Measurements from ENCODE around the gene MED12L. TPM values are rescaled to one million over a fixed set of nuclear protein-coding genes. Genes with fewer than 3 reads are reported as not detected.
A peak's percentile ranks its signal among the peaks of the same experiment; 100 is the strongest.
"Not testable (repeated sequence)": the region's sequence is repeated elsewhere in the genome, so short reads cannot be mapped to it uniquely, and the experiment has no call there.

MED12L gene
- total RNA-seq, 1 donor: 4.0 TPM

- Histone ChIP-seq H3K27me3 (ENCODE audit: insufficient read depth, low read length) (no peaks in the 10 kb centered on the region), H3K4me3 (ENCODE audit: low read length) (no peak overlapping the region), H3K4me1 (ENCODE audit: insufficient read depth, low read length) (no peaks in the 10 kb centered on the region), H3K9me3 (ENCODE audit: low read depth, low read length) (no peaks in the 10 kb centered on the region)
These were observed 151.3 kb downstream of the MED12L start for GRCh38 chr3:151236736-151237135.

- H3K9me3 ChIP-seq (ENCODE audit: low read depth, low read length); H3K4me3 ChIP-seq (ENCODE audit: low read length); H3K4me1 ChIP-seq (ENCODE audit: insufficient read depth, low read length); H3K27me3 ChIP-seq (ENCODE audit: insufficient read depth, low read length): not testable (repeated sequence)
These were observed 156.5 kb downstream of the MED12L start for GRCh38 chr3:151242006-151242405.

- Histone ChIP-seq H3K4me3 (ENCODE audit: low read length) (no peak overlapping the region), H3K27me3 (ENCODE audit: insufficient read depth, low read length) (no peaks in the 10 kb centered on the region), H3K9me3 (ENCODE audit: low read depth, low read length) (no peaks in the 10 kb centered on the region), H3K4me1 (ENCODE audit: insufficient read depth, low read length) (no peaks in the 10 kb centered on the region)
These were observed 163.4 kb downstream of the MED12L start for GRCh38 chr3:151248772-151249337.

GRCh38 chr3:151256749-151257148 lies 171.3 kb downstream of the MED12L start:
- no peak overlapping the region for H3K4me3 ChIP-seq (ENCODE audit: low read length)
- H3K4me1 ChIP-seq (ENCODE audit: insufficient read depth, low read length): no peaks in the 10 kb centered on the region
- H3K27me3 ChIP-seq (ENCODE audit: insufficient read depth, low read length): no peaks in the 10 kb centered on the region
- no peaks in the 10 kb centered on the region for H3K9me3 ChIP-seq (ENCODE audit: low read depth, low read length)

GRCh38 chr3:151259664-151260063 lies 174.2 kb downstream of the MED12L start:
- Histone ChIP-seq H3K4me1 (ENCODE audit: insufficient read depth, low read length) (peaks cover 6% of the 10 kb centered on the region), H3K27me3 (ENCODE audit: insufficient read depth, low read length) (no peaks in the 10 kb centered on the region), H3K9me3 (ENCODE audit: low read depth, low read length) (no peaks in the 10 kb centered on the region), H3K4me3 (ENCODE audit: low read length) (no peak overlapping the region)

DNA sequence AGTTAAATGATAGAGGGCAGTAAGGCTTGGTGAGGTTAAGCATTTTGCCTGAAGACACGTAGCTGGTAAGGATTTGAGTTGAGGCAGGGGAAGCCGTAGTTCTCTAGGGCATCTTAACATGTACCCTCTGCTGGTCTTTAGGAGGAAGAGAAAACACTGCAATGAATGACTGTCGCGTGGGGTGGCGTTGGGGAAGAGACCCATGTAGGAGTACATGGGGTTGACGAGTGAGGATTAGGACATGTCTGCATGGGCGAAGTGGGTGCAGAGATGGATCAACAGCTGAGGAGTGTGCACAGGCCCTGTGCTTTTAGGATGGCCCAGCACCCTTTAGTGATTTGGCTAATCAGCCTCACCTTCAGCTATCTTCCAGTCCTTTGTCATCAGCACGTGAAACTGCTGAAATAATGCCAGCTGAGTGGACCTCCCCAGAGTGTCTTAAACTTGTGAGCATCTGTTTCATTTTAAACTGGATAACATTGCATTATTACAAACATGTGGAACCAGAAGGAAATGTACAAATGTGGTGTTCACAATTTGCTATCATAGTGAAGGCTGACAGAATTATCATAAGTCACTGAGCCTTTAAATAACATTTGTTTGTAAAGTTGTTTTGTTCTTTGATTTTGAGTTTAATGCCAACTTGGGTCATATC lies 177.5 kb downstream of the MED12L start:
- no peak overlapping the region for H3K4me3 ChIP-seq (ENCODE audit: low read length)
- H3K9me3 ChIP-seq (ENCODE audit: low read depth, low read length): no peaks in the 10 kb centered on the region
- no peaks in the 10 kb centered on the region for H3K27me3 ChIP-seq (ENCODE audit: insufficient read depth, low read length)
- H3K4me1 ChIP-seq (ENCODE audit: insufficient read depth, low read length): peaks cover 27% of the 10 kb centered on the region

DNA sequence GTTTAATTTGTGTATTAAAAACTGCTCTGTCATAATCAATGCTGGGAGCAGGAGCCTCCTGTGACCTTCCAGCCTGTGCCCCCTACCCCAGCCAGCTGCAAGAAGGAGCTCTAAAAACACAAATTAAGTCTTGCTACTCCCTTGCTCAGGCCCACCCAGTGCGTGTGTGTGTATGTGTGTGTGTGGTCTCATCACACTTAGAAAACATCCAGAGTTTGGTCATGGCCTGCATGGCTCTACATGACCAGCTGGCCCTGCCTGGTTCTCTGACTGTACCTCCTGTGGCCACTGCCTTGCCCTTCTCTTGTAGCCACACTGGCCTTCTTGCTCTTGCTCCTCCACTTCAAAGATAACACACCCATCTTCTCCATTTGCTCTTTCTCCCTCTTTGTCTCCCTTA lies 179.1 kb downstream of the MED12L start:
- Histone ChIP-seq H3K4me1 (ENCODE audit: insufficient read depth, low read length) (peaks cover 31% of the 10 kb centered on the region), H3K9me3 (ENCODE audit: low read depth, low read length) (no peaks in the 10 kb centered on the region), H3K4me3 (ENCODE audit: low read length) (no peak overlapping the region), H3K27me3 (ENCODE audit: insufficient read depth, low read length) (no peaks in the 10 kb centered on the region)

GRCh38 chr3:151265166-151265565 lies 179.7 kb downstream of the MED12L start:
- peaks cover 31% of the 10 kb centered on the region for H3K4me1 ChIP-seq (ENCODE audit: insufficient read depth, low read length)
- H3K4me3 ChIP-seq (ENCODE audit: low read length): no peak overlapping the region
- no peaks in the 10 kb centered on the region for H3K27me3 ChIP-seq (ENCODE audit: insufficient read depth, low read length)
- no peaks in the 10 kb centered on the region for H3K9me3 ChIP-seq (ENCODE audit: low read depth, low read length)

- Histone ChIP-seq H3K27me3 (ENCODE audit: insufficient read depth, low read length) (no peaks in the 10 kb centered on the region), H3K9me3 (ENCODE audit: low read depth, low read length) (no peaks in the 10 kb centered on the region), H3K4me3 (ENCODE audit: low read length) (no peak overlapping the region), H3K4me1 (ENCODE audit: insufficient read depth, low read length) (peaks cover 31% of the 10 kb centered on the region)
These were observed 180.4 kb downstream of the MED12L start for GRCh38 chr3:151265866-151266265.

- Histone ChIP-seq H3K9me3 (ENCODE audit: low read depth, low read length) (no peaks in the 10 kb centered on the region), H3K4me3 (ENCODE audit: low read length) (no peak overlapping the region), H3K4me1 (ENCODE audit: insufficient read depth, low read length) (peaks cover 31% of the 10 kb centered on the region)
These were observed 181.6 kb downstream of the MED12L start for GRCh38 chr3:151267066-151267465.

DNA sequence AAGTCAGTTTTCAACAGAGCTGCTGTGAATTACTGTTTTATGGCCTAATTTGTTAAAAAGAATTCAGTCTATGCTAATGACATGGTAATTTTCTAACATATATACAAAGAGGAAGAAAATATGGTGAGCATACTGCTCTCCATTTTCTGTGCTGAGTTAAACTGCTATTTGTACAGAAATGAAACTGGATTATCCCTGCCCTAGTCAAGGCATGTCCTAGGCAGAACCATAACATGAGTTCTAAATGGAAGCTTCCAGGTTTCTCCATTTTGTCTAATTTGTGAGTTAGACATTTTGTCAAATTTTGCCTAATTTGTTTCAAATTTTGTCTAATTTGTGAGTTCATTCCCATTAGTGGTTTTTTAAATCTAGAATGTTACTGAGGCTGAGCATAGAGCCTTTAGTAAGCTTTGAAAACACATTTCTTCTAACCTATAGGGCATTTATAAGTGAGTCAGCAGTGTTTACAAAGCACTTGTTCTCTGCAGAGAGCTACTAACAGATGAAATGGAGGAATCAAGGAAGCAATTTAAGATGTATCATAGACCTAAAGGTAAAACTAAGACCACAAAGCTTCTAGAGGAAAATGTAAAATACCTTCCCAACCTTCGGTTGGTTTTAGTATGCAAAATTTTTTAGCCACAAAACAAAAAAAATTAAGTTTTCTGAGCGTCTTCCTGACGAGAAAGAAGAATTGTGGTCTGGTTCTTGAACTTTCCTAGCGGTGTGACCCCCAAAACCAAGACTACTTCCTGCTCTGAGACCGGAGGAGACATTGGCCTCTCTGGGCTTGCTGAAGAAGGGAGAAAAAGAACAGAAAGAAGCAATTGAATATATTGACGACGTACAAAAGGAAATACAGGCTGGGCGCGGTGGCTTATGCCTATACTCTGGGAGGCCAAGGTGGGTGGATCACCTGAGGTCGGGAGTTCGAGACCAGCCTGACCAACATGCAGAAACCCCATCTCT lies 183.1 kb downstream of the MED12L start:
- Histone ChIP-seq H3K9me3 (ENCODE audit: low read depth, low read length) (no peaks in the 10 kb centered on the region), H3K4me3 (ENCODE audit: low read length) (no peak overlapping the region), H3K4me1 (ENCODE audit: insufficient read depth, low read length) (peaks cover 28% of the 10 kb centered on the region), H3K27me3 (ENCODE audit: insufficient read depth, low read length) (no peaks in the 10 kb centered on the region)

More at GRCh38 chr3:151267066-151267465, 181.6 kb downstream of the MED12L start:
- no peaks in the 10 kb centered on the region for H3K27me3 ChIP-seq (ENCODE audit: insufficient read depth, low read length)

- H3K4me1 ChIP-seq (ENCODE audit: insufficient read depth, low read length): peaks cover 30% of the 10 kb centered on the region
- no peaks in the 10 kb centered on the region for H3K9me3 ChIP-seq (ENCODE audit: low read depth, low read length)
- no peaks in the 10 kb centered on the region for H3K27me3 ChIP-seq (ENCODE audit: insufficient read depth, low read length)
- H3K4me3 ChIP-seq (ENCODE audit: low read length): no peak overlapping the region
These were observed 184.2 kb downstream of the MED12L start for GRCh38 chr3:151269631-151270030.

DNA sequence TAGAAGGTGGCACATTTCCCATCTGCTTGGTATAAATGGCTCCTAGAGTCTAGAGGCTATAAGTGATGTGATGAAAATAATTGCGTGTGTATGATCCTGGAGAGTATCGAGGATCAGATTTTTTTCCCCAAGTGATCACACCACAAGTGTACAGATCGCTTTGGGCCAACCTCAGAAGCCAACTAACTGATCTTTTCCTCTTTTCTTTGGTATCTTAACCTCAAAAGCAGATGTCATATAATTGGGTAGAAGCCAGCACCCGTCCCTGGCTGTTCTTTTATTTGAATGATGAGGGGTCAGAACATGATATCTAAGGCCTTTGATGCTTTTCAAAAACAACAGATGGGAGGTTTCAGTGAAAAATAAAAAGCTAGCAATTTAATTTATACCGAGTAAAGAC lies 189.6 kb downstream of the MED12L start:
- Histone ChIP-seq H3K9me3 (ENCODE audit: low read depth, low read length) (no peaks in the 10 kb centered on the region), H3K27me3 (ENCODE audit: insufficient read depth, low read length) (no peaks in the 10 kb centered on the region), H3K4me3 (ENCODE audit: low read length) (no peak overlapping the region), H3K4me1 (ENCODE audit: insufficient read depth, low read length) (peaks cover 49% of the 10 kb centered on the region)

GRCh38 chr3:151276038-151276686 lies 190.7 kb downstream of the MED12L start:
- no peak overlapping the region for H3K4me3 ChIP-seq (ENCODE audit: low read length)
- no peaks in the 10 kb centered on the region for H3K9me3 ChIP-seq (ENCODE audit: low read depth, low read length)
- H3K27me3 ChIP-seq (ENCODE audit: insufficient read depth, low read length): no peaks in the 10 kb centered on the region
- peaks cover 55% of the 10 kb centered on the region for H3K4me1 ChIP-seq (ENCODE audit: insufficient read depth, low read length)

DNA sequence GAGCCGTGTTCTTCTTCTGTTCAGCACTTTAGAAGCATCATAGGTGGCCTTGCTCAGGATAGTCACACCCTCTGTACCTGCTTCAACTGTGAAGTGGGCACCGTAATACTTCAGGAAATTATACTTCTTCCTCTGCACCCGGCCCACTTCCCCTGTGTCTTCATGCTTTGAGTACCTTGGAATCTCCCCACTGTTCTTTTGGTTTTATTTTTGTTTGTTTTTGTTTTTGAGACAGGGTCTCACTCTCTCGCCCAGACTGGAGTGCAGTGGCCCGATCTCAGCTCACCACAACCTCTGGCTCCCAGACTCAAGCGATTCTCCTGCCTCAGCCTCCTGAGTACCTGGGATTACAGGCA lies 191.2 kb downstream of the MED12L start:
- peaks cover 55% of the 10 kb centered on the region for H3K4me1 ChIP-seq (ENCODE audit: insufficient read depth, low read length)
- no peaks in the 10 kb centered on the region for H3K27me3 ChIP-seq (ENCODE audit: insufficient read depth, low read length)
- no peaks in the 10 kb centered on the region for H3K9me3 ChIP-seq (ENCODE audit: low read depth, low read length)
- peak overlapping the region; percentile 10 for H3K4me3 ChIP-seq (ENCODE audit: low read length)
